GM12872 (cell line): Measurements from ENCODE around the gene SUGP1.

Source experiments
- CTCF ChIP-seq: IDR thresholded peaks from 3 replicates; pipeline ENCODE4 v1.5.1; 2011; ENCODE audit warnings: low read depth, mild to moderate bottlenecking, low read length, moderate library complexity; ENCODE audit not compliant: insufficient read depth

SUGP1 gene

DNA sequence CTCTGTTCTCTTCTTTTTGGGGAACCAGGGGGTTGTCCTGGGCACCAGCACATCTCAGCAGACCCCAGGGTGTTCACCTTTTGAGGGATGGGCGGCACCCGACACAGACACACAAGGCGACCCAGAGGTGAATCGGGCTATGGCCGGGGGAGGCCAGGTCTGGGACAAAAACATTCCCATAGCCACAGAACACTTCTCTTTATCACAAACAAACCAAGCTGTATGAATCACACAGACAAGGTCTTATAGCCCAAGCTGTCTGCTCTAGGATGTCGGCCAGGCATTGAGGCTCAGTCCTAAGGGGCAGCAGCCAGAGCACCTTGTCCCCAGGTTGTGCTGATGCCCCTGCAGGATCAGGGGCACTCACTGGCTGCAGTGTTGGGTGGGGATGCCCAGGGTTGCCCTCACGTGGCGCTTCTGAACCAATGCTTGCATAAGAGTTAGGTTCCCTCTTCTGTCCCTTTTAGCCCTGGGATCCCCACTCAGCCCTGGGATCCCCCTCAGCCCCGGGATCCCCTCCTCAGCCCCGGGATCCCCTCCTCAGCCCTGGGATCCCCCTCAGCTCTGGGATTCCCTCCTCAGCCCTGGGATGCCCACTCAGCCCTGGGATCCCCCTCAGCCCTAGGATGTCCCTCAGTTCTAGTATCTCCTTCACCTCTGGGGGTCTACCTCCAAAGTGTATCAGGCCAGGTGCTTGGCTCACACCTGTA is 27.2 kb upstream of the SUGP1 start:
- TF ChIP-seq CTCF, result no peak

GRCh38 chr19:19345970-19346369 is 25.7 kb upstream of the SUGP1 start:
- no peak for TF ChIP-seq CTCF

GRCh38 chr19:19345232-19345631 is 24.9 kb upstream of the SUGP1 start:
- no peak for TF ChIP-seq CTCF

DNA sequence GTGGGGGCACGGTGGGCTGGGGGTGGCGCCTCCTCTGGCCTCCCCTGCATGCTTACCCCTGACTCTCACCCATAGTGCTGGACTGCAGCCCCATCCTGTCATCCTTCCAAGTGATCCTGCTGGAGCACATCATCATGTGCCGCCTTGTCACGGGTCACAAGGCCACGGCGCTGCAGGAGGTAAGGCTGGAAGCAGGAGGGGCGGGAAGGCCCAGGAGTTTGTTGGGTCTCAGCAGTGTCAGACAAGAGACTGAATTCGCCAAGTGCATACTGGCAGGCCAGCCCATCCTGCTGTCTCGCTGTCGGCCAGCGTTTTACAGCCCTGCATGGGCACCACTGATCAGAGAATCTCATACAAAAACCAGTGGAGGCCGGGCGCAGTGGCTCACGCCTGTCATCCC is 23.5 kb upstream of the SUGP1 start:
- no peak for TF ChIP-seq CTCF

DNA sequence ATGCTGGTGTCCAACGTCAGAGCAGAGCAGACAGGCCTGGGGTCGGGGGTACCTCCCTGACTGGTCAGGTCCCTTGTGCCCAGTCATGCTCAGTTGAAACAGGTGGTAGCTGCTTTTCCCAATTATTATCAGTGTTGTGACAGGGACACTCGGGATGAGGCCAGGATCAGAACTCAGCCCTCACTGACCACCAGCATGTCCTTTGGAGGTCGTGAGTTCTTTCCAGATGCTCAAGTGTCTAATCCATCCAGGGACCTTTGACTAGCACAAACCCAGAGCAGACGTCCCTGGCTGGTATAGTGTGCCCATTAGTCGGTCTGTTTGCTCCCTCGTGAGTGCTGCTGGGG is 22.7 kb upstream of the SUGP1 start:
- no peak for TF ChIP-seq CTCF

DNA sequence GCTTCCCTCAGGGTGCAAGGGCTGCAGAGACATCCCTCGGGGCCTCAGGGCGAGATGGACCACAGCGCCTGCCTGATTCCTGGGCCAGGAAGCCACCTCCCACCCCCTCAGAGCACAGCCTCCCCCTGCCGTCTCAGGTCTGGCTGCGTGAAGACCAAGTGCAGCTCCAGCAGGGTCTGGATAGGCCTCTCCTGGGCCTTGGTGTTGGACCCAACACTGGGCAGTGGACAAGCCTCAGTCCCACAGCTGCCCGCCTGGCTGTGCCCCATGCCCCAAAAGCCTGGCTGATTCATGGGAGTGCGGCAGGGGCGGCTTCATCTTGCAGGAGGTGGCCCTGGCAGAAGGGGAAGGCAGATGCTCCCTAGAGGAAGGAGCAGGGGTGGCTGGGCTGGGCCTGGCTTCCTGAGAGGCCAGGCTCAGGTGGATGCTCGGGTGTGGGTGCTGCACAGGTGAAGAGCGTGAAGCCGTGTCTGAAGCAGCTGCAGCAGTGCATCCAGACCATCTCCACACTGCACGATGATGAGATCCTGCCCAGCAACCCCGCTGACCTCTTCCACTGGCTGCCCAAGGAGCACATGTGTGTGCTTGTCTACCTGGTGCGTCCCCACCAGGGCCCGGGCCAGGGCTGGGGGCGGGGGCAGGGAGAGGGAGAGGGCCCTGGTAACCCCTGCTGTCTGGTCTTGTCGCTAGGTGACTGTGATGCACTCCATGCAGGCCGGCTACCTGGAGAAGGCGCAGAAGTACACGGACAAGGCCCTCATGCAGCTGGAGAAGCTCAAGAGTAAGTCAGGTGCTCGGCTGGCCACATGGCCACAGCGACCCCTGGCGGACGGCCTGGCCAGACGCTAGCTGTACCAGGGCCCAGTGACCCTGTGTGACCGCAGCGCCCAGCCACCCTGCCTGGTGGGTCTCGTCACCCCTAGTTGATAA is 22.0 kb upstream of the SUGP1 start:
- TF ChIP-seq CTCF, result peak; percentile 48

GRCh38 chr19:19341026-19341425 is 20.7 kb upstream of the SUGP1 start:
- TF ChIP-seq CTCF, result no peak
